Activated naive CD8-positive, alpha-beta T cell treated with anti-CD3 and anti-CD28 coated beads for 36 hours (primary cell): ENCODE results near the gene MYCBPAP. TPM values are rescaled to one million over a fixed set of nuclear protein-coding genes. Genes with fewer than 3 reads are reported as not detected.

Experiments
- DNase-seq: peaks from one replicate; pipeline ENCODE4 v3.0.0; 2021
- H3K27ac Mint-ChIP-seq: one replicate; pipeline ENCODE4 v1.8.0; 2022; ENCODE audit warnings: mild to moderate bottlenecking, moderate library complexity, mixed read lengths
- H3K27me3 Mint-ChIP-seq: one replicate; pipeline ENCODE4 v1.8.0; 2022; ENCODE audit warnings: mild to moderate bottlenecking, mixed read lengths
- H3K36me3 Mint-ChIP-seq: one replicate; pipeline ENCODE4 v1.8.0; 2021; ENCODE audit warnings: mild to moderate bottlenecking, mixed read lengths
- H3K4me1 Mint-ChIP-seq: one replicate; pipeline ENCODE4 v1.8.0; 2021; ENCODE audit warnings: mixed read lengths
- H3K4me3 Mint-ChIP-seq: one replicate; pipeline ENCODE4 v1.8.0; 2022; ENCODE audit warnings: mild to moderate bottlenecking, moderate library complexity, mixed read lengths
- H3K9me3 Mint-ChIP-seq: one replicate; pipeline ENCODE4 v1.8.0; 2022; ENCODE audit warnings: mixed read lengths
- total RNA-seq, 2 experiments: library from RNA; stranded (reverse); gene quantifications; one replicate each; pipeline ENCODE4 v1.2.3, GENCODE V29; 2021

The MYCBPAP gene
- total RNA-seq, 2 experiments from 2014 or later = 0.56 to 1.1 TPM

GRCh38 chr17:50554201-50554600 lies 46.0 kb downstream of the MYCBPAP start:
- H3K27ac Mint-ChIP-seq = no peak overlapping the region
- peaks cover 19% of the 10 kb centered on the region for H3K27me3 Mint-ChIP-seq
- peaks cover 9% of the 10 kb centered on the region for H3K36me3 Mint-ChIP-seq
- no peak for DNase-seq
- H3K4me3 Mint-ChIP-seq = no peak overlapping the region
- H3K9me3 Mint-ChIP-seq = no peaks in the 10 kb centered on the region
- H3K4me1 Mint-ChIP-seq = peaks cover 2% of the 10 kb centered on the region

- Mint-ChIP-seq H3K27ac (no peak overlapping the region), H3K4me1 (peaks cover 9% of the 10 kb centered on the region), H3K27me3 (peaks cover 35% of the 10 kb centered on the region), H3K9me3 (no peaks in the 10 kb centered on the region), H3K4me3 (no peak overlapping the region), H3K36me3 (peaks cover 7% of the 10 kb centered on the region)
- DNase-seq = no peak
These were observed 48.6 kb downstream of the MYCBPAP start for GRCh38 chr17:50556803-50557202.

GRCh38 chr17:50557630-50558029 lies 49.4 kb downstream of the MYCBPAP start:
- H3K27ac Mint-ChIP-seq = no peak overlapping the region
- H3K36me3 Mint-ChIP-seq = peaks cover 7% of the 10 kb centered on the region
- H3K27me3 Mint-ChIP-seq = peaks cover 43% of the 10 kb centered on the region
- H3K4me3 Mint-ChIP-seq = no peak overlapping the region
- no peak for DNase-seq
- H3K4me1 Mint-ChIP-seq = peaks cover 14% of the 10 kb centered on the region
- no peaks in the 10 kb centered on the region for H3K9me3 Mint-ChIP-seq

- peaks cover 48% of the 10 kb centered on the region for H3K27me3 Mint-ChIP-seq
- H3K4me1 Mint-ChIP-seq = peaks cover 14% of the 10 kb centered on the region
- H3K9me3 Mint-ChIP-seq = no peaks in the 10 kb centered on the region
- no peak overlapping the region for H3K4me3 Mint-ChIP-seq
- H3K36me3 Mint-ChIP-seq = peaks cover 7% of the 10 kb centered on the region
- H3K27ac Mint-ChIP-seq = no peak overlapping the region
- no peak for DNase-seq
These were observed 49.9 kb downstream of the MYCBPAP start for GRCh38 chr17:50558091-50558490.

- Mint-ChIP-seq H3K27ac (no peak overlapping the region), H3K27me3 (peaks cover 52% of the 10 kb centered on the region), H3K9me3 (no peaks in the 10 kb centered on the region), H3K4me1 (peaks cover 14% of the 10 kb centered on the region), H3K4me3 (no peak overlapping the region), H3K36me3 (peaks cover 7% of the 10 kb centered on the region)
- DNase-seq = no peak
These were observed 50.3 kb downstream of the MYCBPAP start for GRCh38 chr17:50558581-50558940.

GRCh38 chr17:50558941-50559614 lies 50.8 kb downstream of the MYCBPAP start:
- DNase-seq = peak; percentile 32
- Mint-ChIP-seq H3K4me3 (peak overlapping the region; percentile 73), H3K9me3 (no peaks in the 10 kb centered on the region), H3K36me3 (peaks cover 7% of the 10 kb centered on the region), H3K27ac (no peak overlapping the region), H3K27me3 (peaks cover 58% of the 10 kb centered on the region), H3K4me1 (peaks cover 14% of the 10 kb centered on the region)

GRCh38 chr17:50559674-50560184 lies 51.5 kb downstream of the MYCBPAP start:
- Mint-ChIP-seq H3K27me3 (peaks cover 64% of the 10 kb centered on the region), H3K9me3 (no peaks in the 10 kb centered on the region), H3K4me3 (peak overlapping the region; percentile 73), H3K36me3 (peaks cover 4% of the 10 kb centered on the region), H3K4me1 (peaks cover 14% of the 10 kb centered on the region), H3K27ac (no peak overlapping the region)
- peak; percentile 42 for DNase-seq

GRCh38 chr17:50560185-50560824 lies 52.1 kb downstream of the MYCBPAP start, which contains the start of gene CACNA1G:
Gene CACNA1G, plus strand, starts transcription at chr17:50560715. Its CDS starts 745 bp downstream, at chr17:50561460.
- peaks cover 70% of the 10 kb centered on the region for H3K27me3 Mint-ChIP-seq
- no peaks in the 10 kb centered on the region for H3K9me3 Mint-ChIP-seq
- H3K4me3 Mint-ChIP-seq = peak within 1 kb of the TSS; percentile 73
- DNase-seq = peak; percentile 90
- H3K4me1 Mint-ChIP-seq = peaks cover 18% of the 10 kb centered on the region
- H3K27ac Mint-ChIP-seq = no peak within 1 kb of the TSS
- peaks cover 3% of the 10 kb centered on the region for H3K36me3 Mint-ChIP-seq

GRCh38 chr17:50560931-50561745 lies 52.9 kb downstream of the MYCBPAP start:
- peak; percentile 26 for DNase-seq

GRCh38 chr17:50561746-50562141 lies 53.5 kb downstream of the MYCBPAP start:
- H3K27ac Mint-ChIP-seq = no peak overlapping the region

More at GRCh38 chr17:50560931-50561745, 52.9 kb downstream of the MYCBPAP start:
- no peaks in the 10 kb centered on the region for H3K9me3 Mint-ChIP-seq
- peaks cover 78% of the 10 kb centered on the region for H3K27me3 Mint-ChIP-seq
- peaks cover 23% of the 10 kb centered on the region for H3K4me1 Mint-ChIP-seq
- H3K4me3 Mint-ChIP-seq = no peak overlapping the region
- no peaks in the 10 kb centered on the region for H3K36me3 Mint-ChIP-seq
- no peak overlapping the region for H3K27ac Mint-ChIP-seq

GRCh38 chr17:50562242-50563091 lies 54.2 kb downstream of the MYCBPAP start:
- Mint-ChIP-seq H3K4me1 (peaks cover 23% of the 10 kb centered on the region), H3K27me3 (peaks cover 86% of the 10 kb centered on the region), H3K4me3 (no peak overlapping the region), H3K27ac (no peak overlapping the region), H3K9me3 (no peaks in the 10 kb centered on the region), H3K36me3 (no peaks in the 10 kb centered on the region)
- no peak for DNase-seq

More at GRCh38 chr17:50561746-50562141, 53.5 kb downstream of the MYCBPAP start:
- no peaks in the 10 kb centered on the region for H3K36me3 Mint-ChIP-seq
- peaks cover 84% of the 10 kb centered on the region for H3K27me3 Mint-ChIP-seq
- H3K4me1 Mint-ChIP-seq = peaks cover 23% of the 10 kb centered on the region
- no peak for DNase-seq
- H3K4me3 Mint-ChIP-seq = no peak overlapping the region
- no peaks in the 10 kb centered on the region for H3K9me3 Mint-ChIP-seq

- Mint-ChIP-seq H3K27me3 (peaks cover 84% of the 10 kb centered on the region), H3K4me3 (no peak overlapping the region), H3K4me1 (peaks cover 23% of the 10 kb centered on the region), H3K9me3 (no peaks in the 10 kb centered on the region), H3K27ac (no peak overlapping the region), H3K36me3 (no peaks in the 10 kb centered on the region)
- no peak for DNase-seq
These were observed 54.9 kb downstream of the MYCBPAP start for GRCh38 chr17:50563092-50563511.

- Mint-ChIP-seq H3K27me3 (peaks cover 66% of the 10 kb centered on the region), H3K27ac (no peak overlapping the region), H3K9me3 (no peaks in the 10 kb centered on the region)
These were observed 56.7 kb downstream of the MYCBPAP start for GRCh38 chr17:50564916-50565315.

More at GRCh38 chr17:50564916-50565315, 56.7 kb downstream of the MYCBPAP start:
- H3K4me3 Mint-ChIP-seq = no peak overlapping the region
- no peak for DNase-seq
- no peaks in the 10 kb centered on the region for H3K36me3 Mint-ChIP-seq
- peaks cover 17% of the 10 kb centered on the region for H3K4me1 Mint-ChIP-seq
